Cardiac septum (tissue), 1 donor: Measurements from ENCODE around the gene LGALS1. TPM values are rescaled to one million over a fixed set of nuclear protein-coding genes. Genes with fewer than 3 reads are reported as not detected.
A peak's percentile ranks its signal among the peaks of the same experiment; 100 is the strongest.

Source experiments
- DNase-seq: peaks from one replicate; pipeline ENCODE4 v3.0.0-alpha.2; 2020; ENCODE audit warnings: low spot score
- intact Hi-C: fragments of 100-400 bp; cut with DNase I; formaldehyde crosslinking; loops from one replicate; pipeline ENCODE4 v1.14.0; 2022
- total RNA-seq: library from RNA; stranded (reverse); fragmentation: NEBNext Ultra II Directional; extraction: Animal tissue kit (Norgen Biotek cat#: 25700); gene quantifications from one replicate; pipeline ENCODE4 v1.2.1, GENCODE V29; 2021
- donor health status: DM: no; HTN: no; CAD: no.

LGALS1 gene
- total RNA-seq, 1 donor from 2014 or later, result 1,015 TPM

GRCh38 chr22:37659897-37660708, 15.3 kb upstream of the LGALS1 start:
- DNase-seq, result no peak
- intact Hi-C loops, result loop anchor here (2.0 kb wide), 1 partner anchor 15 kb away; the partner anchor contains the start of gene LGALS1

DNA sequence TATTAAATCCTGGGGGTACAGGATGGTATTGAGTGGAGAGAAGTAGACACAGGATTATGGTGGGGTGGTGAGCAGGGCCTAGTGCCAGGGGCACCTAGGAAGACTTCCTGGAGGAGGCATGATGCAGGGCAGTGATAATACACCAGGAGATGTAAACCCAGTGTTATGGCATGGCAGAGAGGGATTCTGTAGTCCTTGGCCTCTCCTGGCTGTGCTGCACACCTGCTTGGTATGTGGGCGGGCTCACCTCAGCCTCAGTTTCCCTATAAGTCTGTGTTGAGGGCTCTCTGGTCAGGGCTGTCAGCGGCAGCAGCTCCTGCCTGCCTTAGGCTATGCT, 14.8 kb upstream of the LGALS1 start:
- DNase-seq, result no peak
- intact Hi-C loops, result loop anchor here (2.0 kb wide), 1 partner anchor 14 kb away; the partner anchor contains the start of gene LGALS1

DNA sequence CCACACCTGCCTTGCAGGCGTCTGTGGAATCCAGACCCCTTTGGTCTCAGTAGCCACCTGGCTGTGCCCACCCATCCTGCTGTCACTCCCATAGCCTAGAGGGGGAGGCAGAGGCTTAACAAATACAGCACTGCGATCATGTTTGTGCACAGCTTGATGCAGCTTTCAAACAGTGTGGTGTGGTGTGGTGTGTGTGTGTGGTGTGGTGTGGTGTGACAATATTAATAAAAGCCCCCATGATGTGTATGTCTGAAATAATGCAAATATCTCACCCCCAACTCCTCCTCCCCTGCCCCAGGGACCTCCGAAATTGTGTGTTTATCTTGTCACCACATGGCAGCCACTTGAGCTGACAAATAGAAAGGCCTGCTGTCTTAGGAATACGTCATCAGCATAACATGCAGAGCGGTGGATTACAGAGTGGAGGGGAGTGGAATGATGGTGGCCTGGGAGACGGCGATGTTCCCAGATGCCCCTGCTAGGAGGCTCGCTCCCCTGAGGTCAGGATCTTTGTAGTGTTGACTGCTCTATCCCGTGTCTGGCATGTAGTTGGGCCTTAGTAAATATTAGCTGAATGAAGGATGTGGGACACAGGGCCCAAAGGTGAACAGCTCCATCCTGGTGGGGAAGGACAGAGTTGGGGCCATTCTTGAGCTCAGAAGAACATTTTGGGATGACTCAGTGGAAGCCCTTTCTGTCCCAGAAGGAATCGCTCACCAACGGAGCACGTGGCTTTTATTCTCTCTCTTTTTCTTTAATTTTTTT, 14.1 kb upstream of the LGALS1 start:
- intact Hi-C loops, result loop anchor here (2.0 kb wide), 1 partner anchor 13 kb away; the partner anchor contains the start of gene LGALS1
- DNase-seq, result no peak

GRCh38 chr22:37662039-37662438, 13.4 kb upstream of the LGALS1 start:
- no peak for DNase-seq
- intact Hi-C loops, result no loop called here

- intact Hi-C loops, result no loop called here
- DNase-seq, result no peak
These were observed 11.8 kb upstream of the LGALS1 start for GRCh38 chr22:37663521-37664140.

- no peak for DNase-seq
- intact Hi-C loops, result no loop called here
These were observed 11.0 kb upstream of the LGALS1 start for GRCh38 chr22:37664249-37665101.

DNA sequence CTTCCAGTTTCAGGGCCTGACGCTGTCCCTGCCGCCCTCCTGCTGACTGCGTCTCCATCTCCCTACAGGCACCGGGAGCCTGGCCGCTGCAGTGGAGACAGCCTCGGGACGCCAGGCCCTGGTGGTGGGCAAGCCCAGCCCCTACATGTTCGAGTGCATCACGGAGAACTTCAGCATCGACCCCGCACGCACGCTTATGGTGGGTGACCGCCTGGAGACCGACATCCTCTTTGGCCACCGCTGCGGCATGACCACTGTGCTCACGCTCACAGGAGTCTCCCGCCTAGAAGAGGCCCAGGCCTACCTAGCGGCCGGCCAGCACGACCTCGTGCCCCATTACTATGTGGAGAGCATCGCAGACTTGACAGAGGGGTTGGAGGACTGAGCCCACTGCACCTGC, 9.9 kb upstream of the LGALS1 start:
- intact Hi-C loops, result no loop called here
- no peak for DNase-seq

DNA sequence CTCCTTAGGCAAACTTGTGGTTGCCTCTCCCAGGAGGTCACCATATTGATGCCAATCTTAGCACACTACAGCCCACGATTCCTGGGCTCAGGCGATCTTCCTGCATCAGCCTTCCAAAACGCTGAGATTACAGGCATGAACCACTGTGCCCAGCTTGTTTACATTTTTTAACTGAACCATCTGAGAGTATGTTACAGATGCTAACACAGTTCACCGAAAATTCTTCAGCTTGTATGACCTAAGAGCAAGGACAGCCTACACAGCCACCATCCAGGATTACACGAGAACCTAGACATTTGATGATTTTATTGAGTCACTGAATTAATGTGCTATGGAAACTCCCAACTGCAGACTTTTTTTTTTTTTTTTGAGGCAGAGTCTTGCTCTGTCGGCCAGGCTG, 5.8 kb upstream of the LGALS1 start:
- intact Hi-C loops, result no loop called here
- DNase-seq, result no peak

DNA sequence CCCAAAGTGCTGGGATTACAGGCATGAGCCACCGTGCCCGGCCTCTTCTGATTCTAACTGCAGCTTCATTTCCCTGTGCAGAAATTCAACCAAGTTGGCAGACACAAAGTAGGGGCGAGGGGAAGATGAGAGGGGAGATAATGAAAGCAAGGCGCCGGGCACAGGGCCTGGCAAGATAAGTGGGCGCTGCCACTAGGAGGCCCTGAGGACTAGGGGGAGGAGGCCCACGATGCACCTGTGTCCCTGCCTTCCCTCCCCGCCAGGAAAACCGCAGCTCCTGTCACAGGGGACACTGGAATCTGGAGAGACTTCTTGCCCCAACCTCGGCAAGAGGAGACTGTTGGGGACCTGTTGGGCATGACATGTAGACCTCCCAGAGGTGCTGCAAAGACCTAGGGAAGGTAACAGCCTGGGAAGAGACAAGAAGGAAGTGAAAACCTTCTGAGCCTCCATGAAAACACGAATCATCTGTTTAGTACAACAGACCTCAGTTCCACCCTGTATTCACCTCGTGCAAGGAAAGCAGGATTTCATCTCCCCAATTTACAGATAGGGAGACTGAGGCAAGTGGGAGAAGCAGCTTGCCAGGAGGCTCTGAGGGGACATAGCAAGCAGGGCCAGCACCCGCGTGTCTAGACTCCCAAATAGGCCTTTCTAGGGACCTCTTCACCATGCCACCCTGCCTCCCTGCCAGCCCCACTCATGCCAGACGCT, 3.1 kb upstream of the LGALS1 start:
- no peak for DNase-seq
- intact Hi-C loops, result no loop called here

DNA sequence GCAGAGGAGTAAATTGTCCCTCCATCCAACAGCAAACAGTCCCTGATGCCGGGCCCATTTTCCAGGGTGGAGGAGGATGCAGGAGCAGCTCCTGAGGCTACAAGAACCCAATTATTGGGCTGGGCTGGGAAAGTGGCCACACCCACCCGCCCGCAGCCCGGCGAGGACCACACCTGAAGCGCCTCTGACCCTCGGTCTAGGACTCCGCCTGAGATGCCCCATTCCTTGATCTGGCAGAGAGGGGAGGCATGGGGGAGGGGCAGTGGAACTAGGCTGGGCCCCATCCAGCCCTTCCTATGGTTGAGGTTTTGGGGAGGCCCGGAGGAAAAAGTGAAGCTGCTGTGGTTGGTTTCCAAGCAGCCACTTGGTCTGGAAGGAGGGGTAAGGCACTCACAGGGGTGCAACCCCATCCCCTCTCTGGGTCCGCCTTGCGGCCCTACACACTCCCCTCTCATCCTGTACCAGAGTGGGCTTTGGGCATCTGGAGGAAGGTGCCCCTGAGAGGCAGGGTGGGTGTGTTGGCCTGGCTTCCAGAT, 2.4 kb upstream of the LGALS1 start:
- DNase-seq, result no peak
- intact Hi-C loops, result no loop called here

GRCh38 chr22:37674248-37674647, 1.2 kb upstream of the LGALS1 start:
- no peak for DNase-seq
- intact Hi-C loops, result loop anchor here (2.0 kb wide), 2 partner anchors 13 to 65 kb away; partner anchors contain the start of gene GGA1

- peak; percentile 83 for DNase-seq
- intact Hi-C loops, result loop anchor here (2.0 to 5.0 kb wide), 3 partner anchors 15 to 76 kb away; partner anchors contain the start of gene GGA1
These were observed 697 bp downstream of the LGALS1 start for GRCh38 chr22:37675930-37676735.

DNA sequence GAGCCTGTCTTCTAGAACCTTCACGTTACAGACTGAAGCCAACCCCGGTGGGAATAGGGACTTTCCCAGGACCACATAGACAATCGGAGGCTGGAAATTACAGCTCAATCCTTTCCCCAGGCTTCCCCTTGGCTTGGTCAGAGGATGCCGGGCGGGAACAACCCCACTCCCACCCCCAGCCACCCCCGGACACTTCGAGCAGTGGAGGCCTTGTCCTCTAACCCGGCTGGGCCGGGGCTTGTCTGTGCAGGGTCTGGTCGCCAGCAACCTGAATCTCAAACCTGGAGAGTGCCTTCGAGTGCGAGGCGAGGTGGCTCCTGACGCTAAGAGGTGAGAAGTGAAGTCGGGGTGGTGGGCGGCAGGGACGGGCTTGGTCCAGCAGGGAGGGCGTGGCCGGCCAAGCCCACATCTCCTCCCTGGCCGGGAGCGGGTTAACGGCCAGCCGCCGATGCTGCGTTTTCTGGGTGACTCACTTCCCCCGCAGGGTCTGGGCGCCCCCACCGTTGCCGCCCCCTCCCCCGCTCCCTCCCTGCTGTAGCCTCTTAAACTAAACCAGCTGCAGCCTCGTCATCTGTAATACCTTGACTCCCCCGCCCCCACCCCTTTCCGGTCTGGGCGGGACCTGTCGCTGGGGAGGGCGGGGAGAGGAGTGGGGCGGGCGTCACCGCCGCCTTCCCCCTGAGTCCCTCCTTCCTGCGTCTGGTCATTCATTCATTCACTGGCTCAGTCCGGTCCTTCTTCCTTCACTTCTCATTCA, 1.5 kb downstream of the LGALS1 start:
- DNase-seq, result peak; percentile 95
- intact Hi-C loops, result loop anchor here (5.0 kb wide), 1 partner anchor 75 kb away; no protein-coding TSS in a partner anchor

- intact Hi-C loops, result loop anchor here (5.0 kb wide), 1 partner anchor 75 kb away; no protein-coding TSS in a partner anchor
- DNase-seq, result no peak
These were observed 2.1 kb downstream of the LGALS1 start for GRCh38 chr22:37677493-37677974.

GRCh38 chr22:37678372-37678771, 2.9 kb downstream of the LGALS1 start:
- no peak for DNase-seq
- intact Hi-C loops, result loop anchor here (5.0 kb wide), 1 partner anchor 74 kb away; no protein-coding TSS in a partner anchor

- no peak for DNase-seq
- intact Hi-C loops, result loop anchor here (2.0 to 5.0 kb wide), 3 partner anchors 37 to 73 kb away; no protein-coding TSS in a partner anchor
These were observed 4.2 kb downstream of the LGALS1 start for GRCh38 chr22:37679670-37680069.
